Spinal cord (tissue), 10 donors: ENCODE data around the gene RPS16. TPM values are rescaled to one million over a fixed set of nuclear protein-coding genes. Genes with fewer than 3 reads are reported as not detected.

ENCODE experiments used
- DNase-seq, 6 donors: peaks; one replicate each; pipeline versions ENCODE4 v3.0.0 to v3.0.0-alpha.2; 2013 to 2015; ENCODE audit warnings: low spot score in 6 of 6, low read depth in 4 of 6
- H3K27ac ChIP-seq: one replicate; pipeline ENCODE4 v1.5.1; 2013; ENCODE audit warnings: low read depth, low read length, control low read depth
- H3K27me3 ChIP-seq: one replicate; pipeline ENCODE4 v1.6.1; 2013; ENCODE audit warnings: low read length; ENCODE audit not compliant: control insufficient read depth, insufficient read depth
- H3K36me3 ChIP-seq: one replicate; pipeline ENCODE4 v1.6.1; 2013; ENCODE audit warnings: low read length; ENCODE audit not compliant: control insufficient read depth, insufficient read depth
- H3K4me1 ChIP-seq: one replicate; pipeline ENCODE4 v1.6.1; 2013; ENCODE audit warnings: low read length; ENCODE audit not compliant: control insufficient read depth, insufficient read depth
- H3K4me3 ChIP-seq: one replicate; pipeline ENCODE4 v1.5.1; 2013; ENCODE audit warnings: low read depth, low read length, control low read depth
- H3K9me3 ChIP-seq: one replicate; pipeline ENCODE4 v1.6.1; 2013; ENCODE audit warnings: low read length; ENCODE audit not compliant: control insufficient read depth, insufficient read depth
- WGBS: methylation state at CpG from one replicate; pipeline ENCODE4 v1.1.5; 2013; ENCODE audit warnings: missing lambda C conversion rate; ENCODE audit not compliant: insufficient coverage; 5-methylcytosine and 5-hydroxymethylcytosine counted together
- polyA plus RNA-seq, 2 donors: library from polyadenylated mRNA; unstranded; fragments of 120-200 nt; gene quantifications; one replicate each; pipeline ENCODE4 v1.2.1, GENCODE V29; 2013; ENCODE audit not compliant: insufficient read length in 2 of 2
- total RNA-seq, 2 donors: library from RNA; depleted of rRNA in 1 of 2; stranded (reverse); fragments of 120-200 nt in 1 of 2; fragments of >200 nt in 1 of 2; gene quantifications; one replicate each; pipeline versions ENCODE4 v1.2.3 to v1.2.4, GENCODE V29; 2013 to 2014
- donor health status: healthy.

RPS16 gene
- total and polyA plus RNA-seq, 4 donors = 32.0 to 921 (median 492) TPM

DNA sequence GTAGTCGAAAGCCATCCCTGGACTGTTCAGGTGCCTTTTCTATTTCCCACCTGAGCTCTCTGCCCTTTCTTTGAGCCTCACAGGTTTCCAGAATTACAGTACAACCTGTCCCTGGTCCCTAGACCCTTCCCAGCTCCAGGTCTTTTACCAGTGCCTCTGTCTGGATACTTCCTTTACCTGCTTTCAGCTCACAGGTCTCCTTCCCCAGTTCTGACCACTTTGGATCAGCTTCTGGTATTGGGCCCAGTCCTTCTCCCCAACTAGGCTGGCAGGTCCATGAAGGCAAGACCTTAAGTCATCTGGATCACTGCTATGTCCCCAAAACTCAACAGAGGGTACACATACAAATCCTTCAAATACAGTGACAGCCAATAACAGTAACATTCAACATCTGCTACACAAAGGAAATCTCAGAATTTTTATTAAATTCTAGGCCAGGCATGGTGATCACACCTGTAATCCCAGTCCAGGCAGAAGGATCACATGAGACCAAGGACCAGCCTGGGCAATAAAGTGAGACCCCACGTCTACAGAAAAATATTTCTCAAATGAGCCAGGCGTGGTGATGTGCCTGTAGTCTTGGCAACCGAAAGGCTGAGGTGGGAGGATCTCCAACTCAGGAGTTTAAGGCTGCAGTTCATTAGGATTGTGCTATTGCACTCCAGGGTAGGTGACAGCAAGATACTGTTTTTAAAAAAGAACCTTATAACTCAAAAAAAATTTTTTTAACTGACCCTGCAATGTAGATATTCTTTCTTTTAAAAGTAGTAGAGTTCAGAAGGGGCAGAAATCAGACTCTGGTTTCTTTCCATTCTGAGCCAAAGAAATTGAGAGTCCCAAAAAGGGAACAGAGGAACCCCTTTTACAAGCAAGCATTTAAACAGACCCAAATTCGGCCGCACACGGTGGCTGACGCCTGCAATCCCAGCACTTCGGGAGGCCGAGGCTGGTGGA lies 1.3 kb downstream of the RPS16 start:
- 55% methylated on average over 4 of the region's 10 CpGs for WGBS
- no peak for DNase-seq

GRCh38 chr19:39433480-39434079 lies 2.2 kb downstream of the RPS16 start:
- Histone ChIP-seq H3K27me3 (no peaks in the 10 kb centered on the region), H3K4me1 (peaks cover 26% of the 10 kb centered on the region), H3K27ac (no peak overlapping the region), H3K9me3 (no peaks in the 10 kb centered on the region), H3K4me3 (no peak overlapping the region), H3K36me3 (peaks cover 37% of the 10 kb centered on the region)
- 96% methylated on average over 4 of the region's 8 CpGs for WGBS
- DNase-seq = no peak

More for the DNA sequence above, 1.3 kb downstream of the RPS16 start:
- Histone ChIP-seq H3K27me3 (no peaks in the 10 kb centered on the region), H3K4me3 (peak overlapping the region; percentile 84), H3K36me3 (peaks cover 37% of the 10 kb centered on the region), H3K4me1 (peaks cover 22% of the 10 kb centered on the region), H3K9me3 (no peaks in the 10 kb centered on the region), H3K27ac (no peak overlapping the region)

DNA sequence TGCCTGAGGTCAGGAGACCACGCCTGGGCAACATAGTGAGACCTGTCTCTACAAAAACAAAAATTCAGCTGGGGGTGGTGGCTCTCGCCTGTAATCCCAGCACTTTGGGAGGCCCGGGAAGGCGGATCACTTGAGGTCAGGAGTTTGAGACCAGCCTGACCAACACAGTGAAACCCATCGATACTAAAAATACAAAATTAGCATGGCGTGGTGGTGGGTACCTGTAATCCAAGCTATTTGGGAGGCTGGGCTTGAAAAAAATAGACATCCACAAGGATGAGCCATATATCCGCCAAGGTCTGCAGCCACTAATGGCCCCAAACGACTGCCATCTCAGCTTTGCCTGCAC lies 3.1 kb downstream of the RPS16 start:
- no peak for DNase-seq
- Histone ChIP-seq H3K36me3 (peaks cover 37% of the 10 kb centered on the region), H3K27me3 (no peaks in the 10 kb centered on the region), H3K27ac (no peak overlapping the region), H3K9me3 (no peaks in the 10 kb centered on the region), H3K4me1 (peaks cover 32% of the 10 kb centered on the region), H3K4me3 (no peak overlapping the region)
- WGBS = 93% methylated on average over 4 of the region's 8 CpGs

GRCh38 chr19:39430675-39431593 lies 4.8 kb downstream of the RPS16 start:
- Histone ChIP-seq H3K27ac (peak overlapping the region; percentile 61), H3K4me3 (no peak overlapping the region), H3K36me3 (peaks cover 37% of the 10 kb centered on the region), H3K27me3 (no peaks in the 10 kb centered on the region), H3K4me1 (peaks cover 26% of the 10 kb centered on the region), H3K9me3 (no peaks in the 10 kb centered on the region)
- no peak for DNase-seq
- WGBS = 83% methylated on average over 20 of the region's 25 CpGs

- 17% methylated on average over 21 of the region's 23 CpGs for WGBS
- H3K27ac ChIP-seq = peak overlapping the region; percentile 92
- H3K27me3 ChIP-seq = no peaks in the 10 kb centered on the region
- no peak overlapping the region for H3K4me3 ChIP-seq
- DNase-seq = peak in 1 of 6 donors; percentile 84
- peaks cover 44% of the 10 kb centered on the region for H3K36me3 ChIP-seq
- H3K9me3 ChIP-seq = no peaks in the 10 kb centered on the region
- H3K4me1 ChIP-seq = peaks cover 14% of the 10 kb centered on the region
Observed at GRCh38 chr19:39428283-39429112, 7.3 kb downstream of the RPS16 start.

GRCh38 chr19:39427707-39428106 lies 8.0 kb downstream of the RPS16 start:
- Histone ChIP-seq H3K36me3 (peaks cover 44% of the 10 kb centered on the region), H3K27ac (no peak overlapping the region), H3K27me3 (no peaks in the 10 kb centered on the region), H3K4me1 (peaks cover 14% of the 10 kb centered on the region), H3K4me3 (no peak overlapping the region), H3K9me3 (no peaks in the 10 kb centered on the region)
- no peak for DNase-seq
- WGBS = 97% methylated on average over 6 of the region's 11 CpGs

GRCh38 chr19:39426170-39426569 lies 9.6 kb downstream of the RPS16 start:
- DNase-seq = no peak
- Histone ChIP-seq H3K4me1 (peaks cover 13% of the 10 kb centered on the region), H3K9me3 (no peaks in the 10 kb centered on the region), H3K36me3 (peaks cover 45% of the 10 kb centered on the region), H3K27ac (peak overlapping the region; percentile 15), H3K27me3 (no peaks in the 10 kb centered on the region), H3K4me3 (no peak overlapping the region)
- WGBS = 63% methylated on average over 2 of the region's 5 CpGs

DNA sequence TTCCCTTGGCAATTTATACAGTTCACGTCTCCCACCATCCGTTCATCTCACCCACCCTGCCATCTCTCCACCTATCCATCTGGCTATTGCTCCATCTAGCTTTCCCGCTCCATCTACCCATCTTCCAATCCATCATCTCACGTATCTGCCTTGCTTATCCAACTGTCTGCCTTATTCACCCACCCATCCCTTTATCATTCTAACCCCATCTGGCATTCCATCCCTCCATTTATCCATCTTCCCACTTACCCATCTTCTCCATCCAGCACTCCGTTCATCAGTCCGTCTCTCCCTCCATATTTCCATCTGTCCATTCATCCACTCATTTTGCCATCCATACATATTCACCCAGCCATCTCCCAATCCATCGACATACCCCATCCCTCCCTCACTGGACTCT lies 10.0 kb downstream of the RPS16 start:
- no peaks in the 10 kb centered on the region for H3K9me3 ChIP-seq
- H3K27ac ChIP-seq = no peak overlapping the region
- DNase-seq = no peak
- no peak overlapping the region for H3K4me3 ChIP-seq
- H3K4me1 ChIP-seq = peaks cover 10% of the 10 kb centered on the region
- WGBS = 90% methylated on average over 7 of the region's 7 CpGs
- H3K27me3 ChIP-seq = no peaks in the 10 kb centered on the region
- H3K36me3 ChIP-seq = peaks cover 45% of the 10 kb centered on the region

GRCh38 chr19:39424934-39425333 lies 10.8 kb downstream of the RPS16 start:
- DNase-seq = no peak
- H3K4me1 ChIP-seq = peaks cover 10% of the 10 kb centered on the region
- no peak overlapping the region for H3K4me3 ChIP-seq
- H3K27ac ChIP-seq = no peak overlapping the region
- 90% methylated on average over 14 of the region's 16 CpGs for WGBS
- H3K27me3 ChIP-seq = no peaks in the 10 kb centered on the region
- H3K36me3 ChIP-seq = peaks cover 53% of the 10 kb centered on the region
- H3K9me3 ChIP-seq = no peaks in the 10 kb centered on the region
